Endometrial microvascular endothelial cells (primary cell): ENCODE data around the gene NNMT. TPM values are rescaled to one million over a fixed set of nuclear protein-coding genes. Genes with fewer than 3 reads are reported as not detected.

Source experiments
- in situ Hi-C: cut with HindIII; loops from 2 replicates; pipeline ENCODE4 v1.10.0; 2017; ENCODE audit warnings: low sequenced_read_pairs, low pct_unique_long_range_greater_than_20kb; ENCODE audit errors: inconsistent ontology term
- total RNA-seq: library from RNA; depleted of rRNA; stranded (reverse); fragments of >200 nt; gene quantifications from one replicate; pipeline ENCODE4 v1.2.3, GENCODE V29; 2015; ENCODE audit errors: inconsistent ontology term

NNMT gene
- total RNA-seq, 1 donor from 2014 or later, result 294 TPM

- in situ Hi-C loops, result loop anchor here (25.0 kb wide), 1 partner anchor 223 kb away; no protein-coding TSS in a partner anchor
Measured at GRCh38 chr11:114260483-114260882, 35.7 kb upstream of the NNMT start.

DNA sequence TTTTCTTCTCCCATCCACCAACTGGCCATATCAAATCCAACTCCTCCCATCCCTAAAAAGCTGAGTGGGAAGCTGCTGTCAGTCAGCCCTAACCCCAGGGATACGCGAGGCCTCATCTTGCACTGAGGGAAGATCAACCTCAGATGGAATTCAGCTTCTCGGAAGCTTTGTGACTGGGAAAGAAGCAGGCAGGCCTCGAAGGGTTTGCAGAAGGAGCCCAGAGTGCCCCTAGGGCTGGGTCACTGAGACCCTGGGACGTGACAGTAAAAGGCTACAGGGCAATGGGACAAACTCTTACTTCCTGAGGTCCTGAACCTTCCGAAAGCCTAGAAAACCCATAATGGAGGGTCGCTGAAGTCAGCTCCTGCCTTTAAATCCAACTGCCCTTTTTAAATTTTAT lies 34.4 kb upstream of the NNMT start:
- in situ Hi-C loops, result loop anchor here (25.0 kb wide), 1 partner anchor 224 kb away; no protein-coding TSS in a partner anchor

- in situ Hi-C loops, result loop anchor here (25.0 kb wide), 1 partner anchor 226 kb away; no protein-coding TSS in a partner anchor
Measured at GRCh38 chr11:114262681-114263512, 33.3 kb upstream of the NNMT start.

DNA sequence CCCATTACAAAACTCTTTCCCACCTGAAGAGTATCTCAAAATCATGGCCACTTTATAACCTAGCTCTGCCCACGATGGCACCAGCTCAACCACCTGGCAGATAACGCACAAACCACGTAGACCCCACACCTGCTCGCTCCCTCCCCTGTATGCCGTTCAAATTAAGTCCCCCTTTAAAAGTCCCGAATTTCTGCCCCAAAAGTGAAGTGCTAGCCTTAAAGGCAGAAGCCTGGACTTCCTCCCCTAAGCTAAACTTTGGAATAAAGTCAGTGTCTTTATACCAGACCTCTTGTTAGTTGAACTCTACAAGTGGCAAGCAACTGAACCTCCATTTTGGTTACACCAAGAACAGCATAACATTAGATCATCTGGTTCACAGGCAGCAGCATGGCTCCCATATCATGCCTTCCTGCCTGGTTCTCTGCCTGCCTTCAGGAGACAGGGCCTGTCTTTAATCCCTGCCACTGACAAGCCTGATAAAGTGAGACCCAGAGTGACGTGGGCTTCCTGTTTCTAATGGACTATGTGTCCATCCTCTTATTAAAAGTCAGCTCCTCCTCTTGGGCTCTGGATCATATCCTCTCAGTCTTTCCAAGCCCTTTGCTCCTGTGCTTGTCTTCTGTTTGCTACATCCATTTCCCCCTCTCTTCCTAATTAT lies 32.6 kb upstream of the NNMT start:
- in situ Hi-C loops, result loop anchor here (25.0 kb wide), 1 partner anchor 226 kb away; no protein-coding TSS in a partner anchor

- in situ Hi-C loops, result loop anchor here (25.0 kb wide), 1 partner anchor 227 kb away; no protein-coding TSS in a partner anchor
Measured at GRCh38 chr11:114264381-114264780, 31.8 kb upstream of the NNMT start.

DNA sequence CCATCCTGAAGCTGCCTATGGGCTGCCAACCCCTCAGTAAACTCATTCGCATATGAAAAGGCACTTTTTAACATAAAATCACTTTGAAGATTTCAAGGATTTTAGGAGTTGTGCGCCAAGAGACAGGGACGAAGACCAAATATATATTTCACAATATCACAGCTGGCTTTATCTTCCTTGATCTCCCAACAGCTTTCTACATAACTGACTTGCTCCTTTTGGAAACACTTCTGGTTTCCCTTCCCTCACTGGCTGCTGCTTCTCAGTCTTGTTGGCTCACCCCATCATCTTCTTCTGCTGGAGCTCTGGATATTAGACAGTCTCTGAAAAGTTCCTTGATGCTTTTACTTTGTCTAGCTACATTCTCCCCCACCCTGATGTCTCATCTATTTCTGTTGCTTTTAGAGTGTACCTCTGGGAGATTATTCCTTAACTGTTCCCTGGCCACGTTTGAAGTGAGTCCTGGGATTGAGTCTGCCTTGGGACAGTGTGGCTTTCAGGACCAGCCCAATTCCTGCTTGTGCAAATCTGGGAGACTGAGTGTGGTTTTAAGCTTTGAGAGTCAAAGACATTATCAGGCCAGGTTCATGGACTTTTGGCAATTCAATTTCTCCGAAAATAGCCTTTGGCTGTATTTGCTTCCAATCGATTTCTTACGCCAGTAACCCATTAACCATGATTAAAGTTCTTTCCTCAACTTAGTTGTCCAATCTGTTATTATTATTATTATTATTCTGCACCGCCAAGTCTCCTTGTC lies 30.9 kb upstream of the NNMT start:
- in situ Hi-C loops, result loop anchor here (25.0 kb wide), 1 partner anchor 228 kb away; no protein-coding TSS in a partner anchor

- in situ Hi-C loops, result loop anchor here (25.0 kb wide), 1 partner anchor 232 kb away; no protein-coding TSS in a partner anchor
Measured at GRCh38 chr11:114269498-114269897, 26.7 kb upstream of the NNMT start.

DNA sequence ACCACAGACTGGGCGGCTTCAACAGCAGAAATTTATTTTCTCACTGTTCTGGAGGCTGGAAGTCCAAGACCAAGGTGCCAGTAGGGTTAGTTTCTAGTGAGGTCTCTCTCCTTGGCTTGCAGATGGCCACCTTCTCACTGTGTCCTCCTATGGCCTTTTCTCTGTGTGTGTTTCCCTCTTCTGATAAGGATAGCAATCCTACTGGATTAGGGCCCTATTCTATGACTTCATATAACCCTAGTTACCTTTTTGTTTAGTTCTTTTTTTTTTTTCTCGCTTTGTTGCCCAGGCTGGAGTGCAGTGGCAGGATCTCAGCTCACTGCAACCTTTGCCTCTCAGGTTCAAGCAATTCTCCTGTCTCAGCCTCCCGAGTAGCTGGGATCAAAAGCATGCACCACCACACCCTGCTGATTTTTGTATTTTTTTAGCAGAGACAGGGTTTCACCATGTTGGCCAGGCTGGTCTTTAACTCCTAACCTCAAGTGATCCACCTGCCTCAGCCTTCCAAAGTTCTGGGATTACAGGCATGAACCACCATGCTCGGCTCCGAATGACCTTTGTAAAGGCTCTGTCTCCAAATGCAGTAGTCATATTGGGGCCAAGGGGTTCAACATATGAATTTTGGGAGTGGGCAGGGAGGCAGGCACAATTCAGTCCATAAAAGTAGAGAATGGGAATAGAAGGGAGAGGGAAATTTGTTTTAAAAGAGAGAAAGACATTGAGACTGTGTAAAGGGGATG lies 25.5 kb upstream of the NNMT start:
- in situ Hi-C loops, result loop anchor here (25.0 kb wide), 1 partner anchor 233 kb away; no protein-coding TSS in a partner anchor

- in situ Hi-C loops, result loop anchor here (25.0 kb wide), 1 partner anchor 234 kb away; no protein-coding TSS in a partner anchor
Measured at GRCh38 chr11:114271316-114271715, 24.9 kb upstream of the NNMT start.

- in situ Hi-C loops, result loop anchor here (25.0 kb wide), 1 partner anchor 235 kb away; no protein-coding TSS in a partner anchor
Measured at GRCh38 chr11:114272311-114272710, 23.9 kb upstream of the NNMT start.

- in situ Hi-C loops, result loop anchor here (25.0 kb wide), 1 partner anchor 236 kb away; no protein-coding TSS in a partner anchor
Measured at GRCh38 chr11:114273071-114273470, 23.1 kb upstream of the NNMT start.

GRCh38 chr11:114273890-114274635 lies 22.1 kb upstream of the NNMT start:
- in situ Hi-C loops, result loop anchor here (25.0 kb wide), 1 partner anchor 237 kb away; no protein-coding TSS in a partner anchor

DNA sequence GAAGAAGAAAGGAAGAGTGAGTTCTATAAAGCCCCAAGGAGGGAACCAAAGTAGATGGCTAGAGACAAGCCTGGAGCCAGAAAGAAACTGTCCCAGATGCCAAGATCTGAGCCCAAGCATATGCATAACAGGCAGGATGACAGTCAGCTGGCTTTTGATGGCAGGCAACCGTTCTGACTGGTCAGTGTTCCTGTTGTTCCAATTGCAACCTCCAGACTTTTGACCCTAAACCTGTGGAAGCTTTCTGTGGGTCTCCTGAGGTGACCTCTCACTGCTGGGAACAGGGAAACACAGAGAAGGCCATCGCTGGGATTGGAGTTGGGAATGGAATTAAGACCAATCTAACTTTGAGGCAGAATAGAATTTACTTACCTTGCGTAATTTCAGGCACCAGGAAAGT lies 21.6 kb upstream of the NNMT start:
- in situ Hi-C loops, result loop anchor here (25.0 kb wide), 1 partner anchor 237 kb away; no protein-coding TSS in a partner anchor

DNA sequence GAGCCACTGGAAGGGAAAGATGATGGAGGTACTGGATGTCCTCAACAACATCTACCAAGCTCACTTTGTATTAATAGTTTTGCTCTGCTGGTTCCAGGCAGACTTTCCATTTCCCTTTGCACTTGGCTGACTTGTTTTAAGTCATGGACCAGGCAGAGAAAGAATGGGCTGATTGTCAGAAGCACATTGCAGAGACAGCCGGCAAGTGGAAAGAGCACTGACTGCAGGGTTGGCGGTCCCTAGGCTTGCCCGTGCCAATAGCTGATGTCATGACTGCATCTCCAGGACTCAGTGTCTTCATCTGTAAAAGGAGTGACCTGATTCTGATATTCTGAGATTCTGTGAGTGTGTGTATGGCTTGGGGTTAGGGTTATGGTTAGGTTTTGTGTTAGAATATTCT lies 20.9 kb upstream of the NNMT start:
- in situ Hi-C loops, result no loop called here

DNA sequence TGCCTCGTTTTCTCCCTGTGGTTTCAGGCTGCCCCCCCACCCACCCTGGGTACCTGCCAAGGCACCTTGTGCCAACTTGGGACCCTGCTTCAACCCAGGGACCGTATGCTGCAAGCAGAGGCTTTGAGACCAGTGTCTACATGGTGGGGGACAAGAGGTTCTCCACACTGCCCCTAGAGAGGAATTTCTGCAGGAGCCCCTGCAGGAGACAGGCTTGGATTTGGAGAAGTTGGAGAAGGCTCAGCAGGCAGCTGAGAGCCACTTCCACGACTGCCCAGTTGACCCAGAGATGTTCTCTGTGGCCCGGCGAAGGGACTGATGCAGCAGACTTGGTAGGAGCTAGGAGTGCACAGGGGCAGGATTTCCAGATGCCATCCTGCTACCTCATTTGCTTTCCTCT lies 20.1 kb upstream of the NNMT start:
- in situ Hi-C loops, result no loop called here

DNA sequence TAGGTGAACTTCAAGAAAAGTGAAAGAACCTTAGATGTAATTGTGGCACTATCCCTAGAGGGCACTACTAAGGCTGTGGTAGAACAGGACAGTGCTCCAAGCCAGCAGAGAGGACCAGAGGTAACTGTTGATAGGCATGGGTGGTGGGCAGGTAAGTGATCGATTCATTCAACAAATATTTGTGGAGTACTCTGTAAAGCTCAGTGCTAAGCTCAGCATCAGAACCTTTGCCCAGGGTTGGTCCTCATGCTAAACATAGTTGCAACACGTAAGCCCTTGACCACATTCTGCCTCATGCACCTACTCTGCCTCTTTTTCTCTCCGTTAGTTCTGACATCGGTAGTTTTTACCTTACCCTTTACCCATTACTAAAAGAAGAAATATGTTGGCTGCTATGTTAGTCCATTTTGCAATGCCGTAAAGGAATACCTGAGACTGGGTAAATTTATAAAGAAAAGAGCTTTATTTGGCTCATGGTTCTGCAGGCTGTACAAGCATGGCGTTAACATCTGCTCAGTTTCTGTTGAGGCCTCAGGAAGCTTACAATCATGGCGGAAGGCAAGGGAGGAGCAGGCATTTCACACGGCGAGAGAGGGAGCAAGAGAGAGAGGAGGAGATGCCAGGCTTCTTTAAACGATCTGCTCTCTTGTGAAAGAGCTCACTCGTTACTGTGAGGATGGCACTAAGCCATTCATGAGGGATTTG lies 18.4 kb upstream of the NNMT start:
- in situ Hi-C loops, result no loop called here
